ENCODE measurements around the gene VAMP5.
A peak's percentile ranks its signal among the peaks of the same experiment; 100 is the strongest.
"Not testable (repeated sequence)": the region's sequence is repeated elsewhere in the genome, so short reads cannot be mapped to it uniquely, and the experiment has no call there.

VAMP5 gene

DNA sequence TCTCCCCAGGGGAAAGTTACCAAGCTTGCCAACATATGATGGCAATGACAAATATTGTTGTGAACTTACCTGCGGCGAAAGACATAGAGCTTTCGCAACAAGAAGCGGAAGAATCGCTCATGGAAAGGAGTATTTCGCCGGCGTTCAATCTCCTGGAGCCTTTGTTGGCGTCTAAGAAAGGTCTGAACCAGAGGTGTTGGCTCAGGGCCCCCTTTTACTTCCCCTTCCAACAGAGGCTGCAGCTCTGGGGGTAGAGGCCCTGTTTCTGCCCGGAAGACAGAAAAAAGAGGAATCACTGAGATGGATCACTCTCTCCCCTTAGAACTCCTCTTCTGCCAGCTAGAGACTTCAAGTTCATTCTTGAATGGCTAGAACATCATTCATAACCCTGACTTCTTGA is 33.7 kb upstream of the VAMP5 start:
- no peak for DNase-seq (ENCODE audit: low read depth in 4 of 4, low spot score in 1 of 4)

DNA sequence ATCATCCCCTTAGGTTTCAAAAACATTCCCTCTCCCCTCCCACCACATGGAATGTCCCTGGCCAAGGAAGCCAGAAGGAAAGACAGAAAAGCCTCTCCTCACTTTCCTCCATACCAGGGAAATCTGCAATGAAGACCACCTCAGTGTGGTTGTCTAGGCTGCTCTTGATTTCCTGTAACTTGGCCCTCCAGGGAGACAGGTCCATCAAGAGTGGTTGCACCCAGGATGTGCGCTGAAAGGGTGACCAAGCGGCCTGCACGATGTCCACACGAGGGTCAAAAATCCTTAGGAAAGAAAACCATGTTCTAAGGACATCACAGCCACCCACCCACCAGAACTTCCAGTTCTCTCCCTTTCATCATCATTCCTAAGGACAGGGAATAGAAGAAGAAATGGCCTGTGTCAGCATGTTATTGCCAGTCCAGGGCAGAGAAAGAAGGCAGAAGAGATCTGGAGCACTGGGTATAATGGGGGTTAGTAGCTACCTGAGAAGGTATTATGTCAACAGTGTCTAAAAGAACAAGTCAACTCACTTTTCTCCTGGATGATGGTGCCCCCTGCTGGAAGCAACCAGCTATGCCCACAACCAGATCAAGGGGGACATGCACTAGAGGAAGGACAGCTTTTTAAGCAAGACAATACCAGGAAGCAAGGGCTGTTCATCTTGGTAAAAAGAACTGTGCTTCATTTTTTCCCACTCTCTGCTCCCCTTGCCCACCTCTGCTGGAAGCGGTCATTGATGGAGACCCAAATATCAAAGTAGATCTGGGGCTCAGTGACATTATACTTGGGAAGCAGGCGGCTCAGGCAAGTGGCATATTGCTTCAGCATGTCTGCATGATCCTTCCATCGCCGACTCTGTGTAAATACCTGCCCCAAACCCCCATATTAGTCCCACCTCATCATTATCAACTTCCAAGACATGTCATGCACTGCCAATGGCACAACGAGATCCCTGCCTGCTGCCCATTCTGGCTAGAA is 32.2 kb upstream of the VAMP5 start:
- DNase-seq (ENCODE audit: low read depth in 4 of 4, low spot score in 1 of 4), result peak; percentile 73 to 79 (median 75)

DNA sequence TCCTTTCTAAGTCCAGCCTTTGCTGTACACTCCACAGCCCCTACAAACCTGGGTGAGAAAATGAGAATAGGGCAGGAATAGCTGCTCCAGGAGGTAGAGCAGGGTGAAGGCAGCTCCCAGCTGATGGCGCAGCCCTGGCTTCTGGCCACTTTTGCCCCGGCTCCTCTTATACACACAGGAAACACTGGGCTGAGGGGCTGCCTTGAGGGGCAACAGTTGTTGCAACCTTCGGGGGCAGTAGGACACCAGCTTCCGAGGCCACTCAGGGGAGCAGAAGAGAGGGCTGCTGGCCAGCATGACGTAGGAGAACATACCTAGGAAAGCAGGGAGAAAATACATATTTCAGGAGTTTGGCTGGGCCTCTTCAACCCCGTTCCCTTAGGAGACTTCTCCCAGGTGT is 31.0 kb upstream of the VAMP5 start:
- no peak for DNase-seq (ENCODE audit: low read depth in 4 of 4, low spot score in 1 of 4)

DNA sequence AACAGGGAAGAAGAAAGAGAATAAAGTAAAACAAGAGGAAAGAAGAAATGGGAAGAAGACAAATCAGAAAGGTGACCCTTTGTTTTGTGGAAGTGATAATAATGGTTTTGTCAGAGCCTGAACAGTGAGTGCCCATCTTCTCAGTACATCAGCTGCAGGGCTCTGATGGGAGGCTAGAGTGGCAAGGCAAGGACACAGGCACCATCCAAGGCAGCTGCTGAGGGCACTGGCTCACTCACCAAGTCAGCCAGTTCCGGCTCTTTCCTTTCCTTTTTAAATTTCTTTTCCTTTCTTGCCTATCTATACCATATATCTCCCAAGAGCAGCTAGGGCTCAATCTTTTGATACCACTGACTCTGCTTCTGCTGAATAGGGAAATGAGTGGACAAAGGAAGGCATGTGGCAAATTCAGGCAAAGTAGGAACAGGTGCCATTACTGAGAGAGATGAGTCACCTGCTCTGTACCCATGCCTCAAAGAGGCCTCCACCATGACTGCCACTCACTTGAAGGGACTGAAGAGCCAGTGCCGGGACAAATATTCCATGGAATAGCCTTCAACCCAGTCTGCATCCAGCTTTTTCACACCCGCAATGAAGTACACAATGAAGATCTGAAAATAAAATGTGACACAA is 29.1 kb upstream of the VAMP5 start:
- no peak for DNase-seq (ENCODE audit: low read depth in 4 of 4, low spot score in 1 of 4)

DNA sequence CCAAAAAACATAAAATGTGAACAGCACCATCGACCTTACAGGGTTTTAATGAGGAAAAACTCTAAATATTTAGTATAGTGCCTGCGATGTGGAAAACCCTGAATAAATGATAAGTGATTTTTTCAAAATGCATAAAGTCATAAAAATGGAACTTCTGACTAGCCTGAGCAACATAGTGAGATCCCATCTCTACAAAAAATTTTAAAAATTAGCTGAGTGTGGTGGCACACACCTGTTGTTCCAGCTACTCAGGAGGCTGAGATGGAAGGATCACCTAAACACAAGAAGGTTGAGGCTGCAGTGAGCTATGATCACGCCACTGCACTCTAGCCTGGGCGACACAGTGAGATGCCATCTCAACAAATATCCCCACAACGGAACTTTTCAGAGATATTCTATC is 27.1 kb upstream of the VAMP5 start:
- no peak for DNase-seq (ENCODE audit: low read depth in 4 of 4, low spot score in 1 of 4)

DNA sequence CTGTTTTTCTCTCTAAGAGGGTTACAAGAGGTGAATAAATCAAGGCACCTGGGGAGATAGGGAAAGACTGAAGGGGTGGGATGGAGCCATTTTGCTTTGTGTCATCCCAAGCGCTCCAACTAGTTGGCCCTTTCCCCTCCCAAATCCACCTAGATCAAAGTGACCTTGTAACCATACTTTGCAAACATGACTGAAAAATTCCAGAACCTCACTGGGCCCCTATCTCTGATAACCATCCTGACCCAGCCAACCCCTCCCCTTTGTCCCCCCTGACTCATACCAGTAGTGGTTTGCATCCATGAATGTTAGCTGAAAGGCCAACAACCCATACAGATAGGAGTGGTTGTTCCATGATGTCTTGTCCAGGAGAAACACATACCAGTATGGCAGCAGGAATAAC is 26.1 kb upstream of the VAMP5 start:
- DNase-seq (ENCODE audit: low read depth in 4 of 4, low spot score in 1 of 4), result no peak

DNA sequence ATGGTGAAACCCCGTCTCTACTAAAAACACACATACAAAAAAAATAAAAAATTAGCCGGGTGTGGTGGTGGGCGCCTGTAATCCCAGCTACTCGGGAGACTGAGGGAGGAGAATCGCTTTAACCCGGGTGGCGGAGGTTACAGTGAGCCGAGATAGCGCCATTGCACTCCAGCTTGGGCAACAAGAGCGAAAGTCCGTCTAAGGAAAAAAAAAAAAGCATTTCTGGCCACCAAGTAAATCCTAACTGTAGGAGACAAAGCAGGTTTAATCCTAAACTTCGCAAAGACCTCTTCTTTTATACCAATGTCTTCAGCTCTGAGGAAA is 23.9 kb upstream of the VAMP5 start:
- not testable (repeated sequence) for DNase-seq (ENCODE audit: low read depth in 4 of 4, low spot score in 1 of 4)

DNA sequence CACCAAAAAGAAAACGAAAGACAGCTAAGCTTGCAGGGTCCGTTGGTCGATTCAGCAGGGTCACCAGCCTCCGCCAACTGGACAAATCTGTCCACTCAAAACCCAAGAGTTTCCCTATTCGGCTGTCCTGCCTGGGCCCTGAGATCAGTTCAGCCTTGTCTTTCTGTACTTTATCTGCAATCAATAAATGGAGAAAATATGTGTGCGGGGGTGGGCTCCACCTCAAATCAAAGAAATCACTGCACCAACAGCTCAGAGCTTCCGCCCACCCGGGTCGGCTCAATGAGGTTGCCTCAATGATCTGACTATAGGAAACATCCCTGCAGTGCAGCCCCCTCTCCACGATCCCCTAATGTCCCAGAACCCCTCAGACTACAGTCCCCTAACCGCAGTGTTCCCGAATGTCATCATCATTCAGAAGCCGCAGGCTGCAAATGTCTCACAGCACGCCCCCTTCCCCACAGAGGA is 23.4 kb upstream of the VAMP5 start:
- DNase-seq (ENCODE audit: low read depth in 4 of 4, low spot score in 1 of 4), result no peak

DNA sequence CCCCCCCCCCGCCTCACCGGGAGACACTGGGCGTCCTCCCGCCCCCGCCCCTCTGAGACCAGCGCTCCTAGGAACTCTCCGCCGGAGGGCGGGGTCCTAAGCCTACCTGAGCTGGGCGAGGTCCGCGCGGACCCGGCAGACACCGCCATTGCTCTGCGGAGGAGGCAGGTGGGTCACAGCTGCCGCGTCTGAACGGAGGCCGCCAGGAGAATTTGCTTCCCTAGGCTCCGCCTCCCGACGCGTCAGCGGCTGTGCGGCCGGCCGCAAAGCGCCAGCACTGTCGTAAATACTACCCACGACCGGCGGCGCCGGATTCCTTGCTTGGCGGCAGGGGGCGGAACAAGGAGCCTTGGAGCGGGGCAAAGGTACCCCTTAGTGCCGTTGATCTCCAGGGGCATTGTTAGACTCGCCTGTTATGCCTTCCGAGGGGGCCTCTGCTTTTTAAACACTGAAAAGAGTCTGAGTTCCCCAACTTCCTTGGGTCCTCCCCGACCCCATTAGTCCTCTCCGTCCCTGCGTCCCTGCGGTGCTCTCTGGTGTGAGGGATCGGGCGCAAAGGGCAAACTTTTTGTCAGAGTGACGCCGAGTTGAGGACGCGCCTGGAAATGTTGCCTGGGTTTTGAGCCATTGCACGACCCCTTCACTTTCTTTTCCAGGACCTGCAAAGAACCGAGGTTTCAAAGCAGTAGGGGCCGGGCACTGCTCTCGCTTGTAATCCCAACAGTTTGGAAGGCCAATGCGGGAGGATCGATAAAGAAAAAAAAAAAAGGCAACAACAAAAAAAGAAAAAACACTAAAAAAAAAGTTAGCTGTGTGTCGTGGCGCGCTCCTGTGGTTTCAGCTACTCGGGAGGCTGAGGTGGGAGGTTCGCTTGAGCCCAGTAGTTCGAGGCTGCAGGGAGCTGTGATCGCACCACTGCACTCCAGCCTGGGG is 22.7 kb upstream of the VAMP5 start, which contains the start of gene GGCX:
GGCX (minus strand) TSS at position 214 of the 933 bp plus-strand sequence; CDS start at position 149, 65 bp downstream.
- DNase-seq (ENCODE audit: low read depth in 4 of 4, low spot score in 1 of 4), result peak; percentile 88 to 94 (median 91)

DNA sequence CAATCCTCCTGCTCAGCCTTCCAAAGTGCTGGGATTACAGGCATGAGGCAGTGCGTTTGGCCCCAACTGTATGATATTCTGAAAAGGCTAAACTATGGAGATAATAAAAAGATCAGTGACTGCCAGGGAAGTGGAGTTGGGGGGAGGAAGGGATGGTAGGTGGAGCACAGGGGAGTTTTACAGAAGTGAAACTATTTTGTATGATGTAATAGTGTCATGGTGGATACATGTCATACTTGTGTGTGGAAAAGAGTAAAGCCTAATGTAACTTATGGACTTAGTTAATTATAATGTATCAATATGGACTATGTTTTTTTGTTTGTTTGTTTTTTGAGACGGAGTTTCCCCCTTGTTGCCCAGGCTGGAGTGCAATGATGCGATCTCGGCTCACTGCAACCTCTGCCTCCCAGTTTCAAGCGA is 20.1 kb upstream of the VAMP5 start:
- DNase-seq (ENCODE audit: low read depth in 4 of 4, low spot score in 1 of 4), result no peak

DNA sequence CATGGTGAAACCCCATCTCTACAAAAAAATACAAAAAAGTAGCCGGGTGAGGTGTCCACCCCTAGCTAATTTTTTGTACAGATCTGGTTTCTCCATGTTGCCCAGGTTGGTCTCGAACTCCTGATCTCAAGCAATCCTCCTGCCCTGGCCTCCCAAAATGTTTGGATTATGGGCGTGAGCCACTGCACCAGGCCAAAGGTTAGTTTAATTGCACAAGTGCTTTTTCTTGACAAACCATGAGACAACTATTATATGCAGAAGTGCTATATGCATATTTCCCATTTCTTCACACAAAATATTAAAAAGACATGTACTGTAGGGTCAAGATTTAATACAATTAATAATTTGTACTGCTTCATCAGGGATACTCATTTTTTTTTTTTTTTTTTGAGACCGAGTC is 18.0 kb upstream of the VAMP5 start:
- no peak for DNase-seq (ENCODE audit: low read depth in 4 of 4, low spot score in 1 of 4)

DNA sequence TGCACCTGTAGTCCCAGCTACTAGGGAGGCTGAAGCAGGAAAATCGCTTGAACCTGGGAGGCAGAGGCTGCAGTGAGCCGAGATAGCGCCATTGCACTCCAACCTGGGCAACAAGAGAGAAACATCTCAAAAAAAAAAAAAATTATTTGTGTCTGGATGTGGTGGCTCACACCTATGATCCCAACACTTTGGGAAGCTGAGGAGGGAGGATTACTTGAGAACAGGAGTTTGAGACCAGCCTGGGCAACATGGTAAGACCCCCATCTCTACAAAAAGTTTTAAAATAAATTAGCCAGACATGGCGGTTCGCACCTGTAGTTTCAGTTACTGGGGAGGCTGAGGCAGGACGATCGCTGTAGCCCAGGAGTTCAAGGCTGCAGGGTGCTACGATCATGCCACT is 8.5 kb upstream of the VAMP5 start:
- DNase-seq (ENCODE audit: low read depth in 4 of 4, low spot score in 1 of 4), result no peak

DNA sequence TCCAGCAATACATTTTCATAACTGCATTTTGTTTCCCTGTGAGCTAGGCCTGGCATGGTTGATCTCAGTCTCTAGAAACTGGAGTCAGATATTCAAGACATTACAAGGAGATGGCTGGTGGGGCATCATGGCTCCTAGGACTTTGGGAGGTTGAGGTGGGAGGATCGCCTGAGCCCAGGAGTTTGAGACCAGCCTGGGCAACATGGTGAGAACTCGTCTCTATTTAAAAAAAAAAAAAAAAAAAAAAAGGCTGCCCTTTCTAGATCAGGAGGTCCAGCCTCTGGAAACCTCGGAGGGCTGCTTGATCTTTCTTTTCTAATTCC is 7.2 kb upstream of the VAMP5 start:
- no peak for DNase-seq (ENCODE audit: low read depth in 4 of 4, low spot score in 1 of 4)

DNA sequence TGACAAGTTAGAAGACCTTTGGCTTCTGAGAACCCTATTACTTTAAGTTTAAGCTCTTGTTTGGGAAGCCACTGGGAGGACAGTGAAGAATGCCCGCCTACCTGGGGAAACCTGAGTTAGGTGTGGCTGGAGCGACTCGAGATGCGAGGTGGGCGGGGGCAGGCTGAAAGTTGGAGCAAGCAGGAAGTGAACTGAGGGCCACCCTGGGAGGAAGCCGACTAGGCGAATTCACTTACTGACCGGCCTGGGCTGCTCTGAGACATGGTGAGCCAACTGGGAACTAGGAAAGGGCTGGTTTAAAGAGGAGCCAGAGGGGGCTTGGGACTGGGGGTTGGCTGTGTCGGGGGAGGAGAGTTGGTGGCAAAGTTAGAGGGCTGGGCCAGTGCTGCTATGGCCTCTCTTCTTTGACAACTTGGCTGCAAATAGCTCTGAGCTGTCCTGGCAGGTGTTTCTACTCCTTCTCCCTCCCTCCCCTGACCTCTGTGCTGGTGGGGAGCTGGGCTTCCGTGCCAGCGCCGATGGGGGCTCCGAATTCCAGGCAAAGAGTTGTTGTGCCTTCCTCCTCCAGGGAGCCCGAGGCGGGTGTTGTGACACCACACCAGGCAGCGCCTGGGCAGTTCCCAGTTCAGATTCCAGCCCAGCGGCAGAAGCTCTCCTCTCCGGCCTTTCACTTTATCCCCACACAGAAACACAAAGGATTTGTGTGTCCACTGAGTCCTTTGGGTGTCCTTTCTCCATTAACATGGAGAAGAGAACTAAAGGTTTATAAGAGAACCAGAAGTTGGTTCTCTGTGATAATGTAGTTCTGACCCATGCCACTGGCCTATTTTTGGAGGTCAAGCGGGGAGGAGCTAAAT is 6.6 kb upstream of the VAMP5 start, which contains the start of gene VAMP8:
VAMP8 (plus strand) TSS at position 201 of the 857 bp plus-strand sequence; CDS start at position 262, 61 bp downstream.
- peak in 1 of 4 experiments; percentile 64 for DNase-seq (ENCODE audit: low read depth in 4 of 4, low spot score in 1 of 4)

DNA sequence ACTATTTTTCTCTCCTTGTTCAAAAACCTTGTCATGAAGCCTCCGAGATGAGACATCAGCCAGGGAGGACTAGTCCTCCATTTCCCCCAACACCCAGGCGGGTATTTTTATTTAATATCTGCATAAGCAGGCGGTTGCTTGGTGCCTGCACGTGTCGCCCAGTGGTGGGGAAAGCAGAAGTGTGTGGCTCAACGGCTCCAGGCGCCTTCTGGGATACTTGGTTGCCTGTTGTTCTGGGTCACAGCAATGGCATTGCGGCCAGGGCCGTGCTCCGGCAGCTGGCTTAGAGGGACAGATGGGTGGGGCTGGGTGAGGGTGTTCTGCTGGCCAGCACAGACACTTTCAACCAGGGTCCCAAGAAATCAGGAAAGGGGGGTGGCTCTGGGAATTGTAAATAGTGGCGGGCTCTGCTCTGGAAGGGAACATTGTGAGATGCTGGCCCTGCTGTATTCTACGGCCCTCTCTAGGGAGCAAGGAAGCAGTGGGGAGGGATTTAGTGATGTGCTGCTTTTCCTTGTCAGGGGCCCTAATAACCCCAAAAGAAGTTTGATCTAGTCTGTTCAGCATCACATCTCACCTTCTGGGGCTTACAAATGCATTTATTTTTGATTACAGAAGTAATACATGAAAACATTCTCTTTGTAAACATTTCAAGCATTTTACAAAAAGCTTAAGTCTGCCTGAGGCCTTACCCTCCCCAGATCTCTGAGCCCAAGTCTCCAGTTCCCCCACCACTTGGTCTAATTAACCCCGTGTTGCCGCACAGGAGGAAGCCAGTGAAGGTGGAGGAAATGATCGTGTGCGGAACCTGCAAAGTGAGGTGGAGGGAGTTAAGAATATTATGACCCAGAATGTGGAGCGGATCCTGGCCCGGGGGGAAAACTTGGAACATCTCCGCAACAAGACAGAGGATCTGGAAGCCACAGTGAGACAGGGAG is 5.7 kb upstream of the VAMP5 start:
- no peak for DNase-seq (ENCODE audit: low read depth in 4 of 4, low spot score in 1 of 4)

DNA sequence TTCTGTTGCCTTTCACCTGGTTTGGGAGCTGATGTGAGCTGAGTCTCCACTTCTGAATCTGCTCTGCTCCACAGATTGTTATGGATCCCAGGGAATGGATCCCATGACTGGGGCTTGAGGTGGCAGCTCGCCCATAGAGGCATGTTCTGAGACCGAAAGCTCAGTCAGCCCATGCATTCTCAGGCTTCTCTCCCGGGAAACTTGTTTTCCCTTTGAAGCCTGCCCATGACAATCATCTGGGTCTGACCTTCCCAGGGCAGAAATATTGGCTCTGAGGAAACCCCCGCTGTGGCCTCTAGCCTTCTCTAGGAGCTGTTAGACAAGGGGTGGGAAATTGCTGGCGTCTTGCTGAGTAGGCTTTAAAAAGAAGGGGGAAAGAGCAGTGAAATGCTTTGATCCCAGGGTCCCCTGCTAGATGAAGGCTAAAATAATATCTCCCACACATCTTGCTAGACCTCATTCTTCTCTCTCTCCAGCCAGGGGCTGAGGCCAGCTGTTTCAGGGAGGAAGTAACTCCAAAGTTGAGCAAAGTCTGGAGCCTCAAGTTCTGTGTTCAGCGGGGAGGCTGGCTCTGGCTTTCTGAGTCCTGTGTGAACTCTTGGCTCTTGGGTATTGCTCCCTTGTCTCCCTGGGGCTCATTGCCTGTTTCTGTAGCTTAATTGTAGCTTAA is 4.8 kb upstream of the VAMP5 start:
- DNase-seq (ENCODE audit: low read depth in 4 of 4, low spot score in 1 of 4), result no peak

DNA sequence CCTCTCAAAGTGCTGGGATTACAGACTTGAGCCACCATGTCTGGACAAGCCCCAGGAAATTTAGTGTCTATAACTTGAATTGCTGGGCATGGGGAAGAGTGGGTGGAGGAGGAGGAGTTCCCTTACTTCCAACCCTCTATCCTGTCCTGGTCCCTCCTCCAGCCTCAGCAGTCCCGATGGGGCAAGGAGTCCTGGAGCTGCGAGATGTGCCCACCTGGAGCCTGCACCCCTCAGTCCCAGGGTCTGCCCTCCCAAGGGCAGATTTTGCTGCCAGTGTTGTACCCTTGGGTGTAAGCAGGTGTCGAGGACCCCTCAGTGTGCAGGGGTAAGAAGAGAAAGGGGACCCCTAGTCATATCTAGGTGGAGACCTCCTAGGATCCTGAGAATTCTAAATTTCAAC is 4.0 kb upstream of the VAMP5 start:
- no peak for DNase-seq (ENCODE audit: low read depth in 4 of 4, low spot score in 1 of 4)

DNA sequence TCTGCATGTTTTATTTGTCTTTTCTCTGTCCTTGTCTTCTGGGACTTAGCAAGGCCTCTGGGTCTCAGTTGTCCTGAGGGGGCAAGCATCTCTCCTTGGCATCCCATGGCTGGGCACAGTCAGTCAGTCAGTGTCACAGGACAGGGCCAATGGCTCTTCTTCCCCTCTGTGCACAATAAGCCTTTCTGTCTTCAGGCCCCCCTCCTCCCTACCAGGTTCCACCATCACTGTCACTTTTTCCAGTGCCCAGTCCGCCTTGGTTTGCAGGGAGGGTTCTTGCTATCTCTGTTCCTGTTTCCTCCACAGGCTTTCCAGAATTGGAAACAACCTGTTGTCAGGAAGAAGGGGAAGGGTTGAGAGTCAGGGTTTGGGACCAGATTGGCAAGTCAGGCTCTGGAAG is 1.7 kb upstream of the VAMP5 start:
- no peak for DNase-seq (ENCODE audit: low read depth in 4 of 4, low spot score in 1 of 4)
